Type B pancreatic cell (in vitro differentiated cells): ENCODE results near the gene HDLBP. TPM values are rescaled to one million over a fixed set of nuclear protein-coding genes. Genes with fewer than 3 reads are reported as not detected.

Source experiments
- DNase-seq: peaks from one replicate; pipeline ENCODE4 v3.0.0; 2021; ENCODE audit warnings: mixed read lengths; ENCODE audit not compliant: unreplicated experiment; ENCODE audit errors: extremely low spot score
- H3K27ac Mint-ChIP-seq: 2 replicates; pipeline ENCODE4 v1.8.0; 2021; ENCODE audit warnings: mild to moderate bottlenecking, mixed read lengths
- H3K27me3 Mint-ChIP-seq: 2 replicates; pipeline ENCODE4 v1.8.0; 2021; ENCODE audit warnings: mixed read lengths
- H3K36me3 Mint-ChIP-seq: 2 replicates; pipeline ENCODE4 v1.8.0; 2021; ENCODE audit warnings: mixed read lengths
- H3K4me1 Mint-ChIP-seq: one replicate; pipeline ENCODE4 v1.8.0; 2021; ENCODE audit warnings: mixed read lengths; ENCODE audit not compliant: unreplicated experiment
- H3K4me3 Mint-ChIP-seq: 2 replicates; pipeline ENCODE4 v1.8.0; 2021; ENCODE audit warnings: mild to moderate bottlenecking, mixed read lengths
- H3K9me3 Mint-ChIP-seq: 2 replicates; pipeline ENCODE4 v1.8.0; 2021; ENCODE audit warnings: mixed read lengths
- total RNA-seq: library from RNA; stranded (reverse); gene quantifications from 2 replicates; pipeline ENCODE4 v1.2.1, GENCODE V29; 2021; ENCODE audit warnings: low replicate concordance
- TF ChIP-seq, protein P1 (sequence below): fragments of 200-600 bp; sonication (generic); conservative IDR thresholded peaks from 2 replicates; pipeline ENCODE4 v1.5.0; 2021; ENCODE audit warnings: antibody characterized with exemption, mild to moderate bottlenecking

HDLBP gene
- total RNA-seq, 1 donor from 2014 or later: 466 TPM

DNA sequence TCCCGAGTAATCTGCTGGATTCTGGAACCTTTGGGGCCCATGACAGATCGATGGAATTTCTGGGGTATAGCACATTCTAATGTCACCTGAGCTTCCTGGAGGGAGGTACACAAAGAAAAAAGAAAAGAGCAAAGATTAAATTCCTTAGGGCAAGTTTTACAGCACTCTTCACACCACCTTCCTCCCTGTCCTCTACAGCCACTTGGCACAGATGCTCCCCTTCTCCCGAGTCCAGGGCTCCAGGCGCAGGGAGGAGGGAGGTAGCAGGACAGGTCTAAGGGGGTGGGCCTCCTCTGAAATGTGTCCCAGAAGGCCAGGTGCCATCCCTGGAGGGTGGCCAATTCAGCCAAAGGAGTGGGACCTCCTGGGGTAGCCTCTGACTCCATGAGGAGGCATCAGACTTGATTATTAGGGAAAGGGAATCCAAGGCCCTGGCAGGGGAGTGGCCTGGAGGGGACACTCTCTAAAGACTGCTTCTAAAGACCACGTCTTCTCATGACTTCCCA is 76.7 kb downstream of the HDLBP start:
- H3K27ac Mint-ChIP-seq: no peak overlapping the region
- H3K4me3 Mint-ChIP-seq: no peak overlapping the region
- H3K27me3 Mint-ChIP-seq: no peaks in the 10 kb centered on the region
- H3K4me1 Mint-ChIP-seq: no peaks in the 10 kb centered on the region
- H3K36me3 Mint-ChIP-seq: peaks cover 46% of the 10 kb centered on the region
- TF ChIP-seq, protein P1, sequence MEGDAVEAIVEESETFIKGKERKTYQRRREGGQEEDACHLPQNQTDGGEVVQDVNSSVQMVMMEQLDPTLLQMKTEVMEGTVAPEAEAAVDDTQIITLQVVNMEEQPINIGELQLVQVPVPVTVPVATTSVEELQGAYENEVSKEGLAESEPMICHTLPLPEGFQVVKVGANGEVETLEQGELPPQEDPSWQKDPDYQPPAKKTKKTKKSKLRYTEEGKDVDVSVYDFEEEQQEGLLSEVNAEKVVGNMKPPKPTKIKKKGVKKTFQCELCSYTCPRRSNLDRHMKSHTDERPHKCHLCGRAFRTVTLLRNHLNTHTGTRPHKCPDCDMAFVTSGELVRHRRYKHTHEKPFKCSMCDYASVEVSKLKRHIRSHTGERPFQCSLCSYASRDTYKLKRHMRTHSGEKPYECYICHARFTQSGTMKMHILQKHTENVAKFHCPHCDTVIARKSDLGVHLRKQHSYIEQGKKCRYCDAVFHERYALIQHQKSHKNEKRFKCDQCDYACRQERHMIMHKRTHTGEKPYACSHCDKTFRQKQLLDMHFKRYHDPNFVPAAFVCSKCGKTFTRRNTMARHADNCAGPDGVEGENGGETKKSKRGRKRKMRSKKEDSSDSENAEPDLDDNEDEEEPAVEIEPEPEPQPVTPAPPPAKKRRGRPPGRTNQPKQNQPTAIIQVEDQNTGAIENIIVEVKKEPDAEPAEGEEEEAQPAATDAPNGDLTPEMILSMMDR: no peak
- no peaks in the 10 kb centered on the region for H3K9me3 Mint-ChIP-seq
- DNase-seq: no peak

DNA sequence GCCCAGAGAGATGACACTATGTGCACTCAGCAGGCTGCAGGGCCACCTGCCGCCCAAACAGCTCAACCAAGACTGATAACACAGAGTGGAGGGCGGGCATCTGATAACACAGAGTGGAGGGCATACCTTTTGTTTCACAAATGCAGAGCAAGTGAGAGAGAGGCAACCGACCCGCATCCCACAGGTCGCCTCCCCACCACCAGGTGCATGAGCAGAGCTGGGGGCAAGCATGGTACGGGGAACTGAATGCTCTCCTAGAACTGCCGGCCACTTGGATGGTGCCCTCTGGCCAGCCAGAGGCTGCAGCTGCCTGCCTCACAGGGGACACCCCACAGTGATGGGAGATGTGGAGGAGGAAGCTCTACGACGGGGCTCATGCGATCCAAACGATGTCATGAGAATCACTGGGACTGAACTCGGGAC is 77.5 kb downstream of the HDLBP start:
- Mint-ChIP-seq H3K4me3 (no peak overlapping the region), H3K4me1 (no peaks in the 10 kb centered on the region), H3K27me3 (no peaks in the 10 kb centered on the region), H3K27ac (no peak overlapping the region), H3K36me3 (peaks cover 44% of the 10 kb centered on the region), H3K9me3 (no peaks in the 10 kb centered on the region)
- no peak for DNase-seq
- TF ChIP-seq, protein P1: no peak

DNA sequence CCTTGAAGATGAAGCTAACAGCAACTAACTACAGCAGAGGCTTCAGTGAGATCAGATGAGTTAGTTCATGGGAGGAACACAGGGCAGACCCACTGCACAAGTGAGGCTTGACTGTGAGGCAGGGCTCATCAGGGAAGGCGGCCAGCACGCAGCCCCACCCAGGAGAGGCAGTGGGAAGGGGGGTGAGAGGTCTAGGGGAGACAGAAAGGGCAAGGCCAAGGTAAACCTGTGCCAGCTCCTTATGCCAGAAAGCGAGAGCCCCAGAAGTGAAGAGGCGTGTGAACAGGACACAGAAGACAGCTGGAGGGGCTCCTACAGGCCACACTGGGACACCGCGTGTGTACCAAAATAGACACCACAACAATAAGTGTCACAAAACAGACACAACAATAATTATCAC is 78.4 kb downstream of the HDLBP start:
- Mint-ChIP-seq H3K4me3 (no peak overlapping the region), H3K27ac (no peak overlapping the region), H3K4me1 (no peaks in the 10 kb centered on the region), H3K27me3 (no peaks in the 10 kb centered on the region), H3K36me3 (peaks cover 41% of the 10 kb centered on the region), H3K9me3 (no peaks in the 10 kb centered on the region)
- no peak for DNase-seq
- TF ChIP-seq, protein P1: no peak

DNA sequence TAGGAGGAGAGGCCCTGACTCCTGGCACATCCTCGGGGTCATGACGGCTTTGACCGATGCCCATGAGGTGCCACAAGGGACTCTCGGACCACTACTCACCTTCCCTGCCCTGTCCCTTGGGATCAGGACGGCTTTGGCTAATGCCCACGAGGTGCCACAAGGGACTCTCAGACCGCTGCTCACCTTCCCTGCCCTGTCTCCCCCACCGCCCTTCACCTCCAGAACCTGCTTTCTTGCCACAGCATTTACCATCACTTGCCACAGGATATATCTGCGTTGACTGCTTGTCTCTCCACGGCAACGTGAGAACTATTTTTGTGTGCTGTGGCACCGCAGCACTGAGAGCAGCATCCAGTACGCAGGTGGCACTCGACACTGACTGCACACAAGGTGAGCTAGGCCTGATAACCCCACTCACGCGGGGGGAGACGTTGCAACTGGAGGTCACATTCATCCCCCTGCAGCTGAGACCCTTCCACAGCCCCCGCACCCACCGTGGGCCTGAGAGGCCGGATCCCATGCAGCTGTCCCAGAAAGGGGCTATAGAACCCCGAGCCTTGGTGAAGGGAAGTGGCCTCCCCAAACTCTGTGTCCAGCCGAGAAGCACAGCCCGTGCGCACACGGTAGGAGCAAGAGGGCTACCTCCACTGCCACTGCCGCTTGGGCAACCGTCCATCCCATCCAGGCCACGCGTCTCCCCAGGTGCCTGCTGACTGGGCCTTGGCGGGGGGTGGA is 79.4 kb downstream of the HDLBP start:
- Mint-ChIP-seq H3K36me3 (peaks cover 40% of the 10 kb centered on the region), H3K27ac (no peak overlapping the region)

DNA sequence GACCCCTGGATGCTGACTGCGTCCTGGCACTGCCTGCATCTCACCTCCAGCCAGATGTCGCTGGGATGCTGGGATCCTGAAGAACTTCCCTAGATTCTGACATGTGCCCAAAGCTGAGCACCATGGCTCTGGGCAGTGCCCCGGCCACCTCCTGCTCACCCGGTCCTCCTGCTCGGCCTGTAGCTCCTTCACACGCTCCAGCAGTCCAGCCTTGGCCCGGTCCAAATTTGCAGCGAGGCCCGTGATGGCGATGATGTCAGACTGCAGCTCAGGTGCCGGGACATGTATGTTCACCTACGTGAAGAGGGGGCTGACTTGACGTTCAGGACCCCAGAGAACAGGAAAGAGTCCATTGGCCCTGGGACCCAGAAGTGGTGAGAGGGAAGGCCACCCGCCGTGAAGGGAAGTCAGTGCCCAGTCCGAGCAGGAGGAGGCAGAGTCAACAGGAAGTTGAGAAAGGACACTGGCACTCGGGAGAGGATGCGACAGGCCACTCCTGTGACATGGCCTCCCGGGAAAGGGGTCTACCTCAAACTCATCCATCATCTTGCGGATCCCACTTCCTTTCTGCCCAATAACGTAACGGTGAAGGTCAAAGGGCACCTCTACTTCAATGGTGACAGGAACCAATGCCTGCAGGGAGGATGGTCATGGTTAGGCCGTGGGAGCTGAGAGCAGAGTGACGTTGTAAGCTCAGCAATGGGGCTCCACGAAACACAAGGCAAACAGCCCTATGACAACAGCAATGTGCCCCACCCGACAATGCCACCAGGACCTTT is 80.3 kb downstream of the HDLBP start:
- H3K4me3 Mint-ChIP-seq: no peak overlapping the region
- no peak for DNase-seq
- H3K36me3 Mint-ChIP-seq: peaks cover 37% of the 10 kb centered on the region
- H3K27me3 Mint-ChIP-seq: no peaks in the 10 kb centered on the region
- no peaks in the 10 kb centered on the region for H3K9me3 Mint-ChIP-seq
- TF ChIP-seq, protein P1: no peak
- no peak overlapping the region for H3K27ac Mint-ChIP-seq
- H3K4me1 Mint-ChIP-seq: no peaks in the 10 kb centered on the region

More for the DNA sequence above, 79.4 kb downstream of the HDLBP start:
- H3K4me1 Mint-ChIP-seq: no peaks in the 10 kb centered on the region
- no peak overlapping the region for H3K4me3 Mint-ChIP-seq
- no peaks in the 10 kb centered on the region for H3K27me3 Mint-ChIP-seq
- no peak for DNase-seq
- TF ChIP-seq, protein P1: no peak
- no peaks in the 10 kb centered on the region for H3K9me3 Mint-ChIP-seq
